ENCODE data around the gene CRB2.
A peak's percentile ranks its signal among the peaks of the same experiment; 100 is the strongest.

CRB2 gene

DNA sequence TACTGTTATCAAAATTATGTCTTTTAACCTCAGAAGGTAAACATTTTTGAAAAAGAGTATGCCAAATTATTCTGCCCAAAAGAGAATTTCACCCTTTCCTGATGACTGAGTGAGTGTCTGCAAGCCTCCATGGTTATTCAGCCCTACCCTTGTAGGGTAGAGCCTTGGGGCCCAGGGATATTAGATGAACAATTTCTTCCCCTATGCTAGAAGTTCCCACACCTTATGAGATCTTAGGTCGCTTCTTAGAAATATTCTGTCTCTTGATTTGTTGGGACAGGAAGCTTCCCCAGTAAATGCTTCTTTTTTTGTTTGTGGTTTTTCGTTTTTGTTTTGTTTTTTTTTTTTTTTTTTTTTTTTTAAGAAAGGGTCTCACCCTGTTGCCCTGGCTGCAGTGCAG lies 3.1 kb downstream of the CRB2 start:
- Histone ChIP-seq H3K36me3 (ENCODE audit: control insufficient read depth, insufficient read depth, low read length) (no peaks in the 10 kb centered on the region), H3K9me3 (ENCODE audit: control insufficient read depth, low read length) (no peaks in the 10 kb centered on the region), H3K27ac (ENCODE audit: low read depth, low read length, severe bottlenecking) (peak overlapping the region; percentile 96), H3K4me1 (ENCODE audit: control insufficient read depth, insufficient read depth, low read length, poor library complexity, severe bottlenecking) (peaks cover 77% of the 10 kb centered on the region), H3K4me3 (ENCODE audit: extremely low read depth, insufficient read depth, low read length, poor library complexity, severe bottlenecking) (no peak overlapping the region)
- no CpG with 5 or more reads among the region's 2 CpGs for WGBS, 2 experiments (ENCODE audit: insufficient coverage in 2 of 2)

DNA sequence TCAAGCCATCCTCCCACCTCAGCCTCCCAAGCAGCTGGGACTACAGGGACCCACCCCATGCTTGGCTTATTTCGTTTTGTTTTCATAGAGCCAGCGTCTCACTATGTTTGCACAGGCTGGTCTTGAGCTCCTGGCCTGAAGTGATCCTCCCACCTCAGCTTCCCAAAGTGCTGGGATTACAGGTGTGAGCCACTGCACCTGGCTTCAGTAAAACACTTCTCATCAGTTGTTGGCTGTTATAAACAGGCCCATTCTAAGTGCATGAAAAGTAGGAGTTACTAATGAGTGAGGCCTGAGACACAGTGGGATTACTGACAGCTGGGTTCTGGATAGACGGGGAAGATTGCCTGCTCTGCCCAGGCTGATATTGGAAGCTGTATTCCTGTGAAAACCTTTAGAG lies 3.5 kb downstream of the CRB2 start:
- Histone ChIP-seq H3K36me3 (ENCODE audit: control insufficient read depth, insufficient read depth, low read length) (no peaks in the 10 kb centered on the region), H3K9me3 (ENCODE audit: control insufficient read depth, low read length) (no peaks in the 10 kb centered on the region), H3K4me1 (ENCODE audit: control insufficient read depth, insufficient read depth, low read length, poor library complexity, severe bottlenecking) (peaks cover 82% of the 10 kb centered on the region), H3K4me3 (ENCODE audit: extremely low read depth, insufficient read depth, low read length, poor library complexity, severe bottlenecking) (no peak overlapping the region), H3K27ac (ENCODE audit: low read depth, low read length, severe bottlenecking) (peak overlapping the region; percentile 96)
- WGBS, 2 experiments (ENCODE audit: insufficient coverage in 2 of 2) = 60 to 66% methylated on average over 2 to 3 of the region's 3 CpGs

DNA sequence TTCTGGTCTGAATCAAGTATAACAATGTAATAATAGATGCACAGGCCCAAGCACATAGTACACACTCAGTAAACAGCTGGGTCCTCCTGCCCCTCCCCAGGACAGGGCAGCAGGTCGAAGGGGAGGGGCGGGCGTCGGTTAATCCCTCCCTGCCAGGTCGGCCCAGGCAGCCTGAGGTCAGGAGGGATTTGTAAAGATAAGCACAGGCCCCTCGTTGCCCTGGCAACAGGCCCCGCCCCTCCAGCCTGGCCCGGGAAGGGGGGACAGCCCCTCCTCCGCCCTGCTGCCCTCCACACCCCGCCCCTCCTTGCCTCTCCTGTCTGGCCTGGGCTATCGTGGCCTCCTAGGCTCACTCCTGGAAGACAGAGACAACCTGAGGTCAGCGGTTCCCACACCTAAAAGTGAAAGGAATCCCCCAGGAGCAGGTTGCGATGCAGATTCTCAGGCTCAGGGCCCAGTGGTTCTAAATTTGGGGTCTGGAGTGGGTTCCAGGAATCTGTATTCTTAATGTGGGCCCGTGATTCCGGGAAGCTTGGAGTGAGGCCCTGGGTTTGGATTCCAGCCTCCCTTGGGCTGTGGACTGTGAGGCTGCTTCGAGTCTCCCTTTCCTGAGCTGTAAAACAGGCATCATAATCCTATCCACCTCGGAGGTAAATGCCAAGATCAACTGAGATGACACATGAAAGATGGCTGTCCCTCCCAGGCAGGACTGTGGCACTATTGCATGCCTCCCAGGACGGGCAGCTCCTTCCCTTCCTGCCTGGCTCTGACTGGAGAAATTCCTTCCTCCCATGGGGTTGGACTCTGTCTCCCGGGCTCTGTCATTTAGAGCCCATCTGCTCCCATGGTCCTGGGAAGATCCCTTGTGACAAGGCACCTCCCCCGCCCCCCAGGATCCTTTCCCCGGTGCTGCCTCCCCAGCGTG lies 4.4 kb downstream of the CRB2 start:
- Histone ChIP-seq H3K4me3 (ENCODE audit: extremely low read depth, insufficient read depth, low read length, poor library complexity, severe bottlenecking) (no peak overlapping the region), H3K36me3 (ENCODE audit: control insufficient read depth, insufficient read depth, low read length) (peaks cover 7% of the 10 kb centered on the region), H3K4me1 (ENCODE audit: control insufficient read depth, insufficient read depth, low read length, poor library complexity, severe bottlenecking) (peaks cover 89% of the 10 kb centered on the region), H3K9me3 (ENCODE audit: control insufficient read depth, low read length) (no peaks in the 10 kb centered on the region), H3K27ac (ENCODE audit: low read depth, low read length, severe bottlenecking) (peak overlapping the region; percentile 96)
- WGBS, 2 experiments (ENCODE audit: insufficient coverage in 2 of 2) = 21 to 22% methylated on average over 14 to 17 of the region's 22 CpGs

DNA sequence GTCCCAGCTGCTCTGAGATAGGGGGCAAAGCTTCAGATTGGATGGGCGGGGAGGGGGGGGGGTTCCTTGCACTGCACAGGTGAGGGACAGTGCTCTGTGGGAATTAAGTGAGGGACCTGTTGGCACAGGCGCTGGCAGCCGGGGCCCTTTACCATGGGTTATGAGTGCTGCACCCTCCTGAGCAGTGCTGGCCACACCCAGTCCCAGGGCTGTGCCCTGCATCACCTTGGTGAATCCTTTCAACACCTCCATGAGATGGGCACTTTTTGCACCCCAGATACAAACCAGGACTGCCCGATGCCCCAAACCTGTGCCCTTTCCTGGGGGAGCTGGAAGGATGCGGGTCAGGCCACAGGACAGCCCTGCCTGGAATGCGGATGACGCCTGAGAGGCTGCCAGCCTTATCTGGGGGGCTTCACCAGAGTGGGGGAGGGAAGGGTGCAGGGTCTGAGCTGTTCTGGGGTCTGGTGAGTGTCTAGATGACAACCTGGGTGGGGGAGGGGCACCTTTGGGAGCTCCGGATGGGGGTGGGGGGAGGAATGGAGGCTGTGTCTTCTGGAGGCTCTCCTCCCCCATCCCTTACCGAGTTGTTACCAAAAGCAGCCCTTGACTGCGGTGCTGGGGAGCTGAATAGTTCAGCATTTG lies 5.2 kb downstream of the CRB2 start:
- 59 to 73% methylated on average over 3 to 4 of the region's 10 CpGs for WGBS, 2 experiments (ENCODE audit: insufficient coverage in 2 of 2)

DNA sequence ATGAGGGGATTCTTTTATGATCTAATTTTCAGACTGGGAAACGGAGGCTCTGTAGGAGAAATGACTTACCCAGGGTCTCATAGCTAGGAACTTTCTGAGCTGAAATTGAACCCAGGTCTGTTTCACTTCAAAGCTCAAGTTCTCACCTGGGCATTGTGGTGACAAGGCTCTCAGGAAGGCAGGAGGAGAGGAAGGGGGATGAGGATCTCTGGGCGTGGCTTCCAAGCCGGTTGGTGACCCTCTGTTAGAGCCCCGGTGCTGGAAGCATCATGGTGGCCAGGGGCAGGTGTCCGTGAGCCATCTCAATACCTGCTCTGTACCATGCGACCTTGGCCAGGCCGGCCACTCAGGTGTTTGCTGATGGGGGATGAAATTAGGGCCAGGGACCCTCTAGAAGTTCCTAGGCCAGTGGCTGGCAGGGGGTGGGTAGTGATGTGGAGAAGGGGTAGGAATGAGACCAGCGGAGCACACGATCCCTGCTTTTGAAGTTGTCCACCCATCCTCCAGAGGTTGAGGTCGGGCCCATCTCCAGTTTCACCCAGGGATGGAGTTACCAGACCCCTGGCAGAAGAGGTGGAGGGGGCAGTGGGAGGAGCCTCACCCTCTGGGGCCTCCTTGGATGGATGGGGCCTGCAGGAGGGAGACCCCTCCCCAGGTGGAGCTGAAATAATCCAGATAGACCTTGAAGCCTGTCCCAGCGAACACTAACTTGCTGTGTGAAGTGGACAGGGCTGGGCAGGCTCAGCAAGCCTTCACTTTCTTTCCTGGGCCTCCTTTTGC lies 5.9 kb downstream of the CRB2 start:
- H3K4me1 ChIP-seq (ENCODE audit: control insufficient read depth, insufficient read depth, low read length, poor library complexity, severe bottlenecking) = peaks cover 85% of the 10 kb centered on the region
- H3K27ac ChIP-seq (ENCODE audit: low read depth, low read length, severe bottlenecking) = peak overlapping the region; percentile 96
- H3K36me3 ChIP-seq (ENCODE audit: control insufficient read depth, insufficient read depth, low read length) = peaks cover 15% of the 10 kb centered on the region
- no peaks in the 10 kb centered on the region for H3K9me3 ChIP-seq (ENCODE audit: control insufficient read depth, low read length)
- 64 to 65% methylated on average over 8 to 11 of the region's 11 CpGs for WGBS, 2 experiments (ENCODE audit: insufficient coverage in 2 of 2)
- no peak overlapping the region for H3K4me3 ChIP-seq (ENCODE audit: extremely low read depth, insufficient read depth, low read length, poor library complexity, severe bottlenecking)

More for the DNA sequence above, 5.2 kb downstream of the CRB2 start:
- H3K4me1 ChIP-seq (ENCODE audit: control insufficient read depth, insufficient read depth, low read length, poor library complexity, severe bottlenecking) = peaks cover 92% of the 10 kb centered on the region
- no peaks in the 10 kb centered on the region for H3K9me3 ChIP-seq (ENCODE audit: control insufficient read depth, low read length)
- no peak overlapping the region for H3K4me3 ChIP-seq (ENCODE audit: extremely low read depth, insufficient read depth, low read length, poor library complexity, severe bottlenecking)
- H3K36me3 ChIP-seq (ENCODE audit: control insufficient read depth, insufficient read depth, low read length) = peaks cover 12% of the 10 kb centered on the region
- H3K27ac ChIP-seq (ENCODE audit: low read depth, low read length, severe bottlenecking) = peak overlapping the region; percentile 96

DNA sequence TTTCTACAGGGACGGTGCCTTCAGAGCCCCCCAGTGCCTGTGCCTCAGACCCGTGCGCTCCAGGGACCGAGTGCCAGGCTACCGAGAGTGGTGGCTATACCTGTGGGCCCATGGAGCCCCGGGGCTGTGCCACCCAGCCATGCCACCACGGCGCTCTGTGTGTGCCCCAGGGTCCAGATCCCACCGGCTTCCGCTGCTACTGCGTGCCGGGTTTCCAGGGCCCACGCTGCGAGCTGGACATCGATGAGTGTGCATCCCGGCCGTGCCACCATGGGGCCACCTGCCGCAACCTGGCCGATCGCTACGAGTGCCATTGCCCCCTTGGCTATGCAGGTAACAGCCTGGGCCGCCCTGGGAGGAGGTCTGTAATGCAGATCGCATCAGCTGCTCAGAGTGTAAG lies 6.9 kb downstream of the CRB2 start:
- 95 to 96% methylated on average over 22 of the region's 23 CpGs for WGBS, 2 experiments (ENCODE audit: insufficient coverage in 2 of 2)
- Histone ChIP-seq H3K4me1 (ENCODE audit: control insufficient read depth, insufficient read depth, low read length, poor library complexity, severe bottlenecking) (peaks cover 78% of the 10 kb centered on the region), H3K36me3 (ENCODE audit: control insufficient read depth, insufficient read depth, low read length) (peaks cover 19% of the 10 kb centered on the region), H3K9me3 (ENCODE audit: control insufficient read depth, low read length) (no peaks in the 10 kb centered on the region), H3K4me3 (ENCODE audit: extremely low read depth, insufficient read depth, low read length, poor library complexity, severe bottlenecking) (no peak overlapping the region), H3K27ac (ENCODE audit: low read depth, low read length, severe bottlenecking) (peak overlapping the region; percentile 96)

DNA sequence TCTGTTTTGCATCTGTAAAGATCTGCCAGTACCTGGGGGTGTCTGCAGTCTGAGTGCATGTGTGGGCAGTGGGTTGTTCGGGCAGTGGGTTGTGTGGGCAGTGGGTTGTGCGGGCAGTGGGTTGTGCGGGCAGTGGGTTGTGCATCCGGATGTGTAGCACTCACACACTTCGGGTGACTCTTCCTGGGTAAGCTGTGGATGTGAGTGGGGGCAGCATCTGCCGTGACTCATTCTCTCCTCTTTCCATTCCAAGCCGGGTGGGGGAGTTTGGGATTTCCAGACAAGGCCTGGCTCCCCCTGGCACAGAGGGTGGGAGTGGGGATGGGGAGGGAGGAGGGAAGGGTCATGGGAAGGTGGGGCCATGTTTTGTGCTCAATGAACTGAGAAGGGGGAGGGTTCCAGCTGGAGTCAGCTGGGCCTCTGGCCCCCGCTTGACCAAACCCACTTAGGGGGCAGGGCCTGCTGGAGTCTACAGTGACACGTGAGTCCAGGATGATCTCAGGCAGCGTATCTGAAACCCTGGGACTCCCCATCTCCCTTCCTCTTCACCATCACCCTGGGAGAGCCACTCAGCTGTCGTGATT lies 8.3 kb downstream of the CRB2 start:
- H3K4me1 ChIP-seq (ENCODE audit: control insufficient read depth, insufficient read depth, low read length, poor library complexity, severe bottlenecking) = peaks cover 72% of the 10 kb centered on the region

DNA sequence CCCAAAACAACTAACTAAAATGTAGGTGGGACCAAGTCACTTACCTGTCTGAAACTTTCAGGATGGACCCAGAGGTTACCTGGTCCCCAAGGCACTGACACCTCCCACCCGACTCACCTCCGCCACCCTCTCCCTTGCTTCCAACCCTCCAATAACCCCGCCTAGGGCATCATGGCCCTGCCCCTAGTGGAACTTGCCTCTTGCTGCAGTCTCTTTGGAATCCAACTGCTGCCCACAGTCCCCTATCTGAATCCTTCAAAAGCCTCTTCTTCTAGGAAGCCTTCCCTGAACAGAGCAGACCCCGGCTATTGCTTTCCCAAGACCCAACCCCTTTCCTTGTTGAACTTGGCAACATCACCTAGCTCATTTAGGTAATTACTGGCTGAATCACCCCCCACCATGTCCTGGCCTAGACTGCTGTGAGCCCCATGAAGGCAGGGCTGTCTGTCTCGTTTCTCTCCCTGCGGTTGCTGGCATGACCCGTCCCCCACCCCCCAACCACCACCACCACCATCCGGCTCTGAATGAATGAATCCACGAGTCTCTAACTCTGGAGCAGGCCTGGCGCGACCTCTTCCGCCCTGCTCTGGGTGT lies 9.4 kb downstream of the CRB2 start:
- Histone ChIP-seq H3K4me3 (ENCODE audit: extremely low read depth, insufficient read depth, low read length, poor library complexity, severe bottlenecking) (no peak overlapping the region), H3K9me3 (ENCODE audit: control insufficient read depth, low read length) (no peaks in the 10 kb centered on the region), H3K4me1 (ENCODE audit: control insufficient read depth, insufficient read depth, low read length, poor library complexity, severe bottlenecking) (peaks cover 64% of the 10 kb centered on the region), H3K27ac (ENCODE audit: low read depth, low read length, severe bottlenecking) (no peak overlapping the region), H3K36me3 (ENCODE audit: control insufficient read depth, insufficient read depth, low read length) (peaks cover 27% of the 10 kb centered on the region)
- 87 to 93% methylated on average over 12 of the region's 12 CpGs for WGBS, 2 experiments (ENCODE audit: insufficient coverage in 2 of 2)

More for the DNA sequence above, 8.3 kb downstream of the CRB2 start:
- WGBS, 2 experiments (ENCODE audit: insufficient coverage in 2 of 2) = 54 to 68% methylated on average over 4 to 8 of the region's 11 CpGs
- H3K27ac ChIP-seq (ENCODE audit: low read depth, low read length, severe bottlenecking) = peak overlapping the region; percentile 72
- no peaks in the 10 kb centered on the region for H3K9me3 ChIP-seq (ENCODE audit: control insufficient read depth, low read length)
- no peak overlapping the region for H3K4me3 ChIP-seq (ENCODE audit: extremely low read depth, insufficient read depth, low read length, poor library complexity, severe bottlenecking)
- H3K36me3 ChIP-seq (ENCODE audit: control insufficient read depth, insufficient read depth, low read length) = peaks cover 19% of the 10 kb centered on the region

DNA sequence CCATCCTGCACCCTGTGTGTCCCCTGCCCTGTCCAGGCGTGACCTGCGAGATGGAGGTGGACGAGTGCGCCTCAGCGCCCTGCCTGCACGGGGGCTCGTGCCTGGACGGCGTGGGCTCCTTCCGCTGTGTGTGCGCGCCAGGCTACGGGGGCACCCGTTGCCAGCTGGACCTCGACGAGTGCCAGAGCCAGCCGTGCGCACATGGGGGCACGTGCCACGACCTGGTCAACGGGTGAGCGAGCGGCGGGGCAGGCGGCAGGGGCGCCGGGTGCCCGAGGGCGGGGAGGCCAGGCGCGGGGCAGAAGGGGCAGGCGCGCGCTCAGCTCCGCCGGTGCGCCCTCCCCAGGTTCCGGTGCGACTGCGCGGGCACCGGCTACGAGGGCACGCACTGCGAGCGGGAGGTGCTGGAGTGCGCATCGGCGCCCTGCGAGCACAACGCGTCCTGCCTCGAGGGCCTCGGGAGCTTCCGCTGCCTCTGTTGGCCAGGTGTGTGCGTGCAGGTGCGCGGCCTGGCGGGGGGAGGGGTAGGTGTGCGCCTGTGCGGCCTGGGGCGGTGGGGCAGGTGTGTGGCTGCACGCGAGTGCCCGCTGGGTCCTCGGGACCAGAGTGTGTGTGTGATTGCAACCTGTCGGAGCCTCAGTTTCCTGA lies 10.0 kb downstream of the CRB2 start:
- Histone ChIP-seq H3K27ac (ENCODE audit: low read depth, low read length, severe bottlenecking) (no peak overlapping the region), H3K4me1 (ENCODE audit: control insufficient read depth, insufficient read depth, low read length, poor library complexity, severe bottlenecking) (peaks cover 57% of the 10 kb centered on the region), H3K4me3 (ENCODE audit: extremely low read depth, insufficient read depth, low read length, poor library complexity, severe bottlenecking) (no peak overlapping the region), H3K36me3 (ENCODE audit: control insufficient read depth, insufficient read depth, low read length) (peaks cover 33% of the 10 kb centered on the region), H3K9me3 (ENCODE audit: control insufficient read depth, low read length) (no peaks in the 10 kb centered on the region)
- WGBS, 2 experiments (ENCODE audit: insufficient coverage in 2 of 2) = 97% methylated on average over 54 to 64 of the region's 67 CpGs

Measured in mesodermal cell (in vitro differentiated cells).